GM19240 (cell line): Measurements from ENCODE around the gene HS6ST1.
"Not testable (repeated sequence)": the region's sequence is repeated elsewhere in the genome, so short reads cannot be mapped to it uniquely, and the experiment has no call there.

Experiments
- DNase-seq: peaks from one replicate; pipeline ENCODE4 v3.0.0; 2011; ENCODE audit warnings: low spot score; ENCODE audit not compliant: insufficient read length

The HS6ST1 gene

GRCh38 chr2:128321784-128322714, 3.4 kb upstream of the HS6ST1 start:
- DNase-seq = peak; percentile 83

- DNase-seq = no peak
These were observed 2.5 kb upstream of the HS6ST1 start for GRCh38 chr2:128320906-128321771.

GRCh38 chr2:128320192-128320905, 1.7 kb upstream of the HS6ST1 start:
- DNase-seq = no peak

DNA sequence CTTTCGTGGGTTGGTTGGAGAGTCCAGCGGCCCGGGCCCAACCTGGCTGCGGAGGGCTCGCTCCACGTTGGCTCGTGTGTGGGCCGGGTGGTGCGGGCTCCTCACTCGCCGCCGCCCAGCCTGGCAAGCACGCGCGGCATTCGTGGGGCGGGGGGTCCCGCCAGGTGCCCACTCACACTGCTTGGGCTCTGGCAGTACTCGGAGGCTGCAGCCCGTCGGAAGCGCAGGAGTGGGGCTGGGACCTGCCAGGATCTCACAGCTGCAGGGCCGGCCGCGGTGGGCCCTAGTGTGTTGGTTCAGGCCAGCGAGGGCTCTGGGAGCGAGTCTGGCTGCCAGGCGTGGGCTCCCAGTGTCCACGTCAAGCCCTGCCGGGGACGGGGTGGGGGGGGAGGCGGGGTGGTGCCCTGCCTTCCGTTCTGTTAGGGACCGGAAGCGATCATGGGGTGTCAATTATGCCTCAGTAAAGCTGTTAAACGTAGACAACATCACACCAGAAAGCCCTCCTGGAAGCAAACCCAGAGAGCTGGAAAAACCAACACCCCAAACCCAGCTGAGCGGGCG, 1.0 kb upstream of the HS6ST1 start:
- no peak for DNase-seq

- not testable (repeated sequence) for DNase-seq
These were observed 423 bp downstream of the HS6ST1 start for GRCh38 chr2:128318245-128318644.

- not testable (repeated sequence) for DNase-seq
These were observed 806 bp downstream of the HS6ST1 start for GRCh38 chr2:128317899-128318225.

- peak; percentile 74 for DNase-seq
These were observed 1.3 kb downstream of the HS6ST1 start for GRCh38 chr2:128317181-128317898.

DNA sequence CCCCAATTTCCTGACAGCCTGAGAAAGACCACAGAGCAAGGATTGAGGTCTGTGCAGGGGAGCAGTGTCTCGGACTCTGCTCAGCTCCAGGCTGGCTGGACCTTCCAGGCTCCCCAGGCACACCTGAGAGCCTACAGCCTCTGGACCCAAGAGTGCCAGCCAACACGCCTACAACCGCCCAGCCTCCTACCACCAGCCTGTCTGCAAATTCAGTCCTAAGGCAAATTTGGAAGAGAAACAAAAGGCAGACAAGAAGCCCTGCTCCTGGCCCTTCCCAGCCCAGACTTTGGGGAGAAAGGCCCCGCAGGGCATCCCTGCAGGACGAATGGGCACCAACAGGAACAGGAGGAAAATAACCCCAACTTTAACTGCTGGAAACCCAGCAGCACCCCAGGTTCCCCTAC, 1.9 kb downstream of the HS6ST1 start:
- no peak for DNase-seq

GRCh38 chr2:128315829-128316776, 2.6 kb downstream of the HS6ST1 start:
- DNase-seq = no peak

- no peak for DNase-seq
These were observed 3.4 kb downstream of the HS6ST1 start for GRCh38 chr2:128315122-128315828.

DNA sequence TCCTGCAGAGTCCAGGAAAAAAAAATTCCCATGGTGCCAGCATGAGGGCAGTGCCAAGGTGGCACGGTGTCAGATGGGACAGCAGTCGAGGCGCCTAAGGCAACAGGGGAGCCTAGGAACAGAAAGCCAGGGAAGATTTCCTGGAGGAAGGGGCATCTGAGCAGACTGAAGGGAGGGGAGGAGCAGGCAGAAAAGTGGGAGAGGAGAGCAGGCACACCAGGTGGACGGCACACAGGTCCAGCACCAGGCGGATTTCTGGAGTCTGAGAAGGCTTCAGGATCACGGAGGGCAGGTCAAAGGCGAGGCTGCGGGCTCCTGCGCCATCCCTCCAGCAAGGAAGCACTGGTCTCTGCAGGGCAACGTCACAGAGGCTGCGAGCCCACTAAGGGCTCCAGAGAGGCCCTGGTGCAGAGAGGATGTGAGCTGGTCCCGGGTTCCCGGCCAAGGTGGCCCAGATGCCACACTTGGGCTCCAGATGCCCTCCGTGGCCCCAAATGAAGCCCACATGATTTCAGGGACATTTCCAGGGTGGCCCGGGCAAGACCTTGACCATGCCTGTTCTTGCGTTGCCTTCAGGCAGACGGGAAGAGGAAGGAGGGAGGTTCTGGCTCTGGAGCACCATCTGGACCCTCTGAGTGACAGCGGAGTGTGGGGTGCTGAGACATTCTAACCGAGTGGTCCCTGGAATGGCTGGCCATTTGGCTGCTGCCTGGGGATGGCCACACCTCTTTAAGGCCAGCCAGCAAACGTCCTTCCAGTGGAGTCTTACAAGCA, 4.1 kb downstream of the HS6ST1 start:
- no peak for DNase-seq

- no peak for DNase-seq
These were observed 4.7 kb downstream of the HS6ST1 start for GRCh38 chr2:128313931-128314347.

GRCh38 chr2:128313091-128313836, 5.4 kb downstream of the HS6ST1 start:
- no peak for DNase-seq

DNA sequence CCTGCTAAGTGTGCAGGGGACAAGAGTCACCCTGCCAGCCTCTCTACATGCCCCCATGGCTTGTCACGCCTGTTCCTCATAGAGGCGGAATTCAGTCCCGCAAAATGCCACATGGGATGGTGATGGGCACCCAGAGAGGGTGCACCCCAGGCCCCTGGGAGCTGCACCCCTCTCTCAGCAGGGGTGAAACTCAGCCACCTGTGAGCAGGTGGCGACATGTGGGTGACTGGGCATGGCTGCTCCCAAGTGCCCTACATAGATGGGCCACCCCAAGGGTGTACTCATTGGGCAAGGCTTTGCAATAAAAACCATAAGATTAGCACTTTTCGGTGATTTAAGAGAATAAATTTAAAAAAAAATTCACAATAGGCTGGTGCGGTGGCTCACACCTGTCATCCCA, 6.3 kb downstream of the HS6ST1 start:
- no peak for DNase-seq

DNA sequence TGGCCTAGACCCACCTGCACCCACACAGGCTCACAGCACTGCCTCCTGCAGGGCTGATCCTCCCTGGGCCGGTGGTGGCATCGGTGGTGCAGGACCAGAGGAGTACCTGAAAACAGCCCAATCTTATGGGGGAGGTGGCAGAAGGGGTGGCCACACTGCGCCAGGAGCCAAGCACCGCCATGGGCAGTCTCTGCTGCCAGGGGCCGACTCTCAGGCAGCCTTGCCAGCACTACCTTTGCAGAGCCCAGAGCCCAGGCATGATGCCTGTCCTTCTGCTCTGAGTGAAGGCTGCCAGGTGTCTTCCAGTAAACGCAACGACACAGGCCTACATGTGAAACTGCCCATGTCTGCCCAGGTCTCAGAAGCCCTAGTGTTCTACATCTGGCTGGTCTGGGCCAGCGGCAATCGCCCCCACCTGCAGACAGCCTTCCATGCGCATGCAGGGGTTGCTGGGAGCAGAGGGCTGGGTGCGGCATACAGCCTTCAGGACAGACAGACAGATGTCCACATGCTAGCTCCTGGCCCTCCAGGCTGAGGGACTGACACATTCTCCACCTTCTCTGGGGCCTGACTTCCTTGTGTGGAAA, 6.8 kb downstream of the HS6ST1 start:
- no peak for DNase-seq

DNA sequence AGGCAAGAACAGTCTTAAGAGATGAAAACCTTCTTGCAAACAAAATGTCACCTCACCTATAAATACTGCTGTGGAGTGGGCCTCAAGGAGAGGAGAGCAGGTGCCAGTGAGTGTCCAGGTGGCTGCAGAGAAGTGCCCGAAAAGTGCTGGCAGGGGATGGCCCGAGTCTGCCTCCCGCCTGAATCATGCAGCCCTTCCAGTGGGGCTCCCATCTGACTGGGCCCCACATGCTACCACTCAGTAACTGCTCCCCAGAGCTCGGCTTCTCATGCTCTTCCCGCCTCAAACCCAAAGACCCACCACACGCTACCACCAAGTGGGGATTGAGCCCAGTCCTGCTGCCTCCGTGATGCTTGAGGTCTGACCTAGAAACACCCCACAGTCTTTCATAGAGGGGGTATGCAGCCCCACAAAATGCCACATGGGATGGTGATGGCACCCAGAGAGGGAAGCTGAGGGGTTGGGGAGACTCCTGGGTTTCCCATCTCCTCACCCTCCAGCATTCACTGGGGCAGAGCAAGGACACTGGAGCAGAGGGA, 7.4 kb downstream of the HS6ST1 start:
- DNase-seq = no peak

- DNase-seq = no peak
These were observed 7.9 kb downstream of the HS6ST1 start for GRCh38 chr2:128310761-128311160.
